K562 (cell line): ENCODE data around the gene SLC5A11. TPM values are rescaled to one million over a fixed set of nuclear protein-coding genes. Genes with fewer than 3 reads are reported as not detected.
A peak's percentile ranks its signal among the peaks of the same experiment; 100 is the strongest.

ENCODE experiments used
- ATF3 ChIP-seq, 2 experiments: fragments of 450-650 bp in 1 of 2; sonication (generic) in 1 of 2; formaldehyde crosslinking in 1 of 2; IDR thresholded peaks in 1 of 2; conservative IDR thresholded peaks in 1 of 2; 2 replicates each; pipeline versions ENCODE4 v1.6.1 to v1.8.1; 2016 to 2023; ENCODE audit warnings: mild to moderate bottlenecking in 2 of 2, moderate library complexity in 2 of 2, inconsistent platforms in 1 of 2, missing genetic modification reagents in 1 of 2
- BHLHE40 ChIP-seq: IDR thresholded peaks from 2 replicates; pipeline ENCODE4 v1.6.1; 2011; ENCODE audit warnings: low read length, improper control_type of control experiment
- BRD9 ChIP-seq: fragments of 450-650 bp; IDR thresholded peaks from 2 replicates; pipeline ENCODE4 v1.6.1; 2018; ENCODE audit warnings: low read depth; ENCODE audit not compliant: partially characterized antibody
- CBFA2T3 ChIP-seq: fragments of 450-650 bp; IDR thresholded peaks from 2 replicates; pipeline ENCODE4 v1.6.1; 2017
- CBX2 ChIP-seq: fragments of 200-600 bp; sonication (generic); IDR thresholded peaks from one replicate; pipeline ENCODE4 v1.6.1; 2012; ENCODE audit warnings: mild to moderate bottlenecking, low read length, inconsistent platforms; ENCODE audit not compliant: insufficient read depth, poor library complexity, severe bottlenecking
- E4F1 ChIP-seq: fragments of 250-450 bp; sonication (Bioruptor Pico); IDR thresholded peaks from 2 replicates; pipeline ENCODE4 v1.5.0; 2021; ENCODE audit warnings: mild to moderate bottlenecking, borderline replicate concordance
- ETV1 ChIP-seq: fragments of 450-650 bp; conservative IDR thresholded peaks from 2 replicates; pipeline ENCODE4 v1.6.1; 2016; ENCODE audit warnings: missing genetic modification characterization, control low read depth, low read depth, missing compliant biosample characterization
- EWSR1 ChIP-seq: fragments of 450-650 bp; IDR thresholded peaks from 2 replicates; pipeline ENCODE4 v1.6.1; 2018; ENCODE audit warnings: borderline replicate concordance, mild to moderate bottlenecking, low read depth, moderate library complexity; ENCODE audit not compliant: partially characterized antibody
- HOMEZ ChIP-seq: fragments of 250-450 bp; sonication (Bioruptor Pico); IDR thresholded peaks from 2 replicates; pipeline ENCODE4 v1.4.0; 2020; ENCODE audit warnings: mild to moderate bottlenecking, moderate library complexity
- KAT7 ChIP-seq: sonication (generic); formaldehyde crosslinking; IDR thresholded peaks from 2 replicates; pipeline ENCODE4 v1.8.0; 2022; ENCODE audit warnings: missing genetic modification reagents, mild to moderate bottlenecking, borderline replicate concordance
- KDM5B ChIP-seq: fragments of 200-600 bp; sonication (generic); IDR thresholded peaks from 2 replicates; pipeline ENCODE4 v1.6.1; 2012; ENCODE audit warnings: low read depth, mild to moderate bottlenecking, moderate library complexity, low read length, control low read depth, inconsistent platforms; ENCODE audit not compliant: insufficient replicate concordance
- MAX ChIP-seq: sonication (generic); formaldehyde crosslinking; IDR thresholded peaks from 2 replicates; pipeline ENCODE4 v1.9.0; 2022; ENCODE audit warnings: mild to moderate bottlenecking, missing genetic modification reagents
- MTF1 ChIP-seq: fragments of 250-450 bp; sonication (Bioruptor Pico); IDR thresholded peaks from 2 replicates; pipeline ENCODE4 v1.9.0; 2021; ENCODE audit warnings: moderate library complexity, mild to moderate bottlenecking, inconsistent platforms, borderline replicate concordance
- NCOA4 ChIP-seq: fragments of 450-650 bp; IDR thresholded peaks from 2 replicates; pipeline ENCODE4 v1.6.1; 2018; ENCODE audit warnings: mild to moderate bottlenecking; ENCODE audit not compliant: partially characterized antibody
- PCBP2 ChIP-seq: fragments of 200-400 bp; formaldehyde crosslinking; IDR thresholded peaks from 2 replicates; pipeline ENCODE4 v1.6.1; 2018; ENCODE audit warnings: low read length, low read depth, mild to moderate bottlenecking, moderate library complexity; ENCODE audit not compliant: poor library complexity, severe bottlenecking
- SNRNP70 ChIP-seq: fragments of 200-400 bp; formaldehyde crosslinking; optimal IDR thresholded peaks from 2 replicates; pipeline ENCODE3; 2017; ENCODE audit warnings: low read depth, low read length
- SPI1 ChIP-seq: IDR thresholded peaks from 2 replicates; pipeline ENCODE4 v1.6.1; 2011; ENCODE audit warnings: low read depth, low read length, control low read depth, borderline replicate concordance
- TAF15 ChIP-seq: fragments of 200-400 bp; formaldehyde crosslinking; IDR thresholded peaks from 2 replicates; pipeline ENCODE4 v1.6.1; 2017; ENCODE audit warnings: mild to moderate bottlenecking, low read depth, low read length, moderate library complexity
- XRCC5 ChIP-seq: fragments of 200-400 bp; formaldehyde crosslinking; IDR thresholded peaks from 2 replicates; pipeline ENCODE4 v1.6.1; 2017; ENCODE audit warnings: low read depth, mild to moderate bottlenecking, low read length
- ZNF507 ChIP-seq: conservative IDR thresholded peaks from 2 replicates; pipeline ENCODE4 v1.6.1; 2017; ENCODE audit warnings: missing genetic modification characterization, missing compliant biosample characterization
- ZNF57 ChIP-seq: fragments of 450-650 bp; formaldehyde crosslinking; IDR thresholded peaks from 2 replicates; pipeline ENCODE4 v1.4.0; 2020; ENCODE audit warnings: mild to moderate bottlenecking, moderate library complexity
- ZNF695 ChIP-seq: fragments of 450-650 bp; formaldehyde crosslinking; IDR thresholded peaks from 2 replicates; pipeline ENCODE4 v1.4.0; 2020; ENCODE audit warnings: mild to moderate bottlenecking, moderate library complexity
- polyA plus RNA-seq, 8 experiments: library from polyadenylated mRNA; depleted of rRNA in 4 of 8; stranded (reverse) in 5 of 8; unstranded in 3 of 8; fragments of >200 nt; fragmentation: Nextera tagmentation in 2 of 8; fragmentation: Illumina TruSeq in 1 of 8; extraction: Ambion mirVana in 2 of 8; extraction: Trizol in 1 of 8; gene quantifications; 2 replicates each; pipeline versions ENCODE4 v1.2.1 to v1.2.3, GENCODE V29; 2011 to 2014; ENCODE audit warnings: inconsistent platforms in 1 of 8, missing spikeins in 1 of 8
- total RNA-seq, 7 experiments: library from RNA; depleted of rRNA in 6 of 7; stranded (reverse); fragments of >200 nt in 6 of 7; fragmentation: Illumina TruSeq in 2 of 7; extraction: Trizol in 2 of 7; gene quantifications; 2 replicates each; pipeline versions ENCODE4 v1.2.1 to v1.2.3, GENCODE V29; 2011 to 2021; ENCODE audit warnings: low replicate concordance in 1 of 7

SLC5A11 gene
- total and polyA plus RNA-seq, 9 of the 15 experiments (the other 6 are each of a cell fraction or from before 2014, with no cell fraction given): 0.04 to 0.25 (median 0.11) TPM; not detected in 3

- no peak for TF ChIP-seq PCBP2
- no peak for TF ChIP-seq XRCC5
- no peak for TF ChIP-seq KDM5B
- no peak for TF ChIP-seq SNRNP70
- no peak for TF ChIP-seq KAT7 (CRISPR knock-in tag)
- peak; percentile 61 for TF ChIP-seq BHLHE40
- TF ChIP-seq CBX2: no peak
- no peak for TF ChIP-seq ZNF695 (CRISPR knock-in tag)
- TF ChIP-seq SPI1: no peak
- no peak for TF ChIP-seq ZNF507 (tag)
- TF ChIP-seq MTF1 (CRISPR knock-in tag): no peak
- no peak for TF ChIP-seq TAF15
- TF ChIP-seq ETV1 (tag): no peak
- peak; percentile 96 for TF ChIP-seq CBFA2T3
- no peak for TF ChIP-seq MAX (CRISPR knock-in tag)
- TF ChIP-seq EWSR1: no peak
- TF ChIP-seq HOMEZ (CRISPR knock-in tag): no peak
- TF ChIP-seq BRD9: no peak
- TF ChIP-seq NCOA4: no peak
- no peak for TF ChIP-seq E4F1 (CRISPR knock-in tag)
- no peak for TF ChIP-seq ZNF57 (CRISPR knock-in tag)
- TF ChIP-seq ATF3 (IDR thresholded peaks at IDR 0.05): peak; percentile 99
- peak; percentile 97 for TF ChIP-seq ATF3 (CRISPR knock-in tag; conservative IDR thresholded peaks at IDR 0.05)
These were observed 1.4 kb upstream of the SLC5A11 start (continued) for GRCh38 chr16:24844101-24845030.
